Smooth muscle cell (in vitro differentiated cells): ENCODE data around the gene NT5DC1. TPM values are rescaled to one million over a fixed set of nuclear protein-coding genes. Genes with fewer than 3 reads are reported as not detected.
A peak's percentile ranks its signal among the peaks of the same experiment; 100 is the strongest.

ENCODE experiments used
- DNase-seq: peaks from one replicate; lab custom pipeline; 2025; ENCODE audit not compliant: unreplicated experiment; lab: John Stamatoyannopoulos, UW
- H2AFZ ChIP-seq: fragments of 200-600 bp; sonication (generic); 2 replicates; pipeline ENCODE4 v1.6.0; 2016; ENCODE audit warnings: antibody characterized with exemption, low read depth, mild to moderate bottlenecking
- H3F3A ChIP-seq: fragments of 200-600 bp; sonication (generic); 2 replicates; pipeline ENCODE4 v1.6.0; 2017; ENCODE audit warnings: antibody characterized with exemption, low read depth
- H3K27ac ChIP-seq: fragments of 200-600 bp; sonication (generic); 2 replicates; pipeline ENCODE4 v1.5.1; 2016; ENCODE audit warnings: low read depth, mild to moderate bottlenecking
- H3K27me3 ChIP-seq: fragments of 200-600 bp; sonication (generic); 2 replicates; pipeline ENCODE4 v1.6.1; 2016; ENCODE audit warnings: low read depth, mild to moderate bottlenecking
- H3K36me3 ChIP-seq: fragments of 200-600 bp; sonication (generic); 2 replicates; pipeline ENCODE4 v1.5.1; 2016; ENCODE audit warnings: low read depth
- H3K4me1 ChIP-seq: fragments of 200-600 bp; sonication (generic); 2 replicates; pipeline ENCODE4 v1.5.1; 2016; ENCODE audit warnings: low read depth
- H3K4me2 ChIP-seq: fragments of 200-600 bp; sonication (generic); 2 replicates; pipeline ENCODE4 v1.6.0; 2016; ENCODE audit warnings: mild to moderate bottlenecking
- H3K4me3 ChIP-seq: fragments of 200-600 bp; sonication (generic); 2 replicates; pipeline ENCODE4 v1.5.1; 2016; ENCODE audit warnings: mild to moderate bottlenecking
- H3K79me2 ChIP-seq: fragments of 200-600 bp; sonication (generic); 2 replicates; pipeline ENCODE4 v1.6.0; 2016; ENCODE audit warnings: low read depth, mild to moderate bottlenecking
- H3K9ac ChIP-seq: fragments of 200-600 bp; sonication (generic); 2 replicates; pipeline ENCODE4 v1.6.0; 2016; ENCODE audit warnings: low read depth
- H3K9me3 ChIP-seq: fragments of 200-600 bp; sonication (generic); replicated peaks from 2 replicates; pipeline ENCODE4 v1.5.1; 2016; ENCODE audit warnings: low read depth
- H4K20me1 ChIP-seq: fragments of 200-600 bp; sonication (generic); 2 replicates; pipeline ENCODE4 v1.6.0; 2016; ENCODE audit warnings: low read depth
- WGBS: methylation state at CpG from one replicate; pipeline ENCODE4 v1.1.7; 2016; ENCODE audit warnings: low lambda C conversion rate; 5-methylcytosine and 5-hydroxymethylcytosine counted together
- polyA plus RNA-seq: library from polyadenylated mRNA; unstranded; fragments of >200 nt; fragmentation: Nextera tagmentation; extraction: Ambion mirVana; gene quantifications from 2 replicates; pipeline ENCODE4 v1.2.1, GENCODE V29; 2016
- total RNA-seq: library from RNA; depleted of rRNA; stranded (reverse); fragments of >200 nt; gene quantifications from 2 replicates; pipeline ENCODE4 v1.2.3, GENCODE V29; 2014
- TF ChIP-seq, protein P1 (sequence below): fragments of 200-600 bp; sonication (generic); IDR thresholded peaks from 2 replicates; pipeline ENCODE4 v1.5.1; 2017; ENCODE audit warnings: borderline replicate concordance, mild to moderate bottlenecking, antibody characterized with exemption; ENCODE audit not compliant: insufficient read depth, poor library complexity, severe bottlenecking

NT5DC1 gene
- total and polyA plus RNA-seq, 2 experiments from 2014 or later: 3.7 to 23.9 TPM

DNA sequence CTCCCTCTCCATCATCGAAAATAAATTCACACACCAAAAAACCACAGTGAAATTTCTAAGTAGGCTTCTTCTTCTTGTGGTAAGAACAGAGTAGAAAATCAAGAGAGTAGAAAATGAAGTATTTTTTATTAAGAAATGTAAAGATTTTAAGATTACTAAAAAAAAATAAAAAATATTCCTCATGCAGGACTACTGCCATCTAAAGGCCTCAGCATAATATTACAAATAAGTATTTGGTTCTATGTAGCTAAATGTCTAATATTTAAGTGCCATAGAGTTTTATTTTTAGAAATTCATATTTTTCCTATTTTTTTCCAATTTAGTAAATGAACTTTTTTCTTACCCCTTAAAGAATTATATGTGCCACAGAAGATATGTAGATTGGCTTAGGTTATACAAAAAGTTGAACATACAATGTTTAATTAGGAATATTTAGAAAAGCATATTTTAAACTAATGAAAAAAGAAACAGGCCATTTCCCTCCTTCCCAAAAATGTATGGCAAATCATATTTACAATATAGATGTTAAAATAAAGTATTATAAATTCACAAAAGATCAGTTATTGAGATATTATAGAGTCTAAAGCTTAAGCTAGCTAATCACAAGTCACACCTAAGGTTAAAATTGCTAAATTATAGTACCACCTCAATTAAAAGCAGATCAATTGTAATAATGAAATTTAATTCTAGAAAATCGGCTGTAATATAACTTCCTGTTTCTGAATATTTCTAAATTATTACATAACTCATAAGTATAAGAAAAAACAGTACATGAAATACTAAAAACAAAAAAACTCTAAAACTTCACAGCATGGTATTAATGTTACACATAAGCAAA, 3.5 kb upstream of the NT5DC1 start:
- WGBS: 64% methylated on average over 2 of the region's 2 CpGs
- TF ChIP-seq, protein P1, sequence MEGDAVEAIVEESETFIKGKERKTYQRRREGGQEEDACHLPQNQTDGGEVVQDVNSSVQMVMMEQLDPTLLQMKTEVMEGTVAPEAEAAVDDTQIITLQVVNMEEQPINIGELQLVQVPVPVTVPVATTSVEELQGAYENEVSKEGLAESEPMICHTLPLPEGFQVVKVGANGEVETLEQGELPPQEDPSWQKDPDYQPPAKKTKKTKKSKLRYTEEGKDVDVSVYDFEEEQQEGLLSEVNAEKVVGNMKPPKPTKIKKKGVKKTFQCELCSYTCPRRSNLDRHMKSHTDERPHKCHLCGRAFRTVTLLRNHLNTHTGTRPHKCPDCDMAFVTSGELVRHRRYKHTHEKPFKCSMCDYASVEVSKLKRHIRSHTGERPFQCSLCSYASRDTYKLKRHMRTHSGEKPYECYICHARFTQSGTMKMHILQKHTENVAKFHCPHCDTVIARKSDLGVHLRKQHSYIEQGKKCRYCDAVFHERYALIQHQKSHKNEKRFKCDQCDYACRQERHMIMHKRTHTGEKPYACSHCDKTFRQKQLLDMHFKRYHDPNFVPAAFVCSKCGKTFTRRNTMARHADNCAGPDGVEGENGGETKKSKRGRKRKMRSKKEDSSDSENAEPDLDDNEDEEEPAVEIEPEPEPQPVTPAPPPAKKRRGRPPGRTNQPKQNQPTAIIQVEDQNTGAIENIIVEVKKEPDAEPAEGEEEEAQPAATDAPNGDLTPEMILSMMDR: peak; percentile 71
- Histone ChIP-seq H3K4me1 (peaks cover 9% of the 10 kb centered on the region), H3K79me2 (peaks cover 3% of the 10 kb centered on the region), H3K27me3 (no peaks in the 10 kb centered on the region), H3K36me3 (no peaks in the 10 kb centered on the region), H3K9ac (no peak overlapping the region), H3K27ac (no peak overlapping the region), H3K9me3 (peaks cover 10% of the 10 kb centered on the region), H3K4me3 (no peak overlapping the region), H3F3A (peaks cover 3% of the 10 kb centered on the region), H4K20me1 (no peaks in the 10 kb centered on the region), H3K4me2 (no peak overlapping the region), H2AFZ (no peak overlapping the region)
- no peak for DNase-seq

DNA sequence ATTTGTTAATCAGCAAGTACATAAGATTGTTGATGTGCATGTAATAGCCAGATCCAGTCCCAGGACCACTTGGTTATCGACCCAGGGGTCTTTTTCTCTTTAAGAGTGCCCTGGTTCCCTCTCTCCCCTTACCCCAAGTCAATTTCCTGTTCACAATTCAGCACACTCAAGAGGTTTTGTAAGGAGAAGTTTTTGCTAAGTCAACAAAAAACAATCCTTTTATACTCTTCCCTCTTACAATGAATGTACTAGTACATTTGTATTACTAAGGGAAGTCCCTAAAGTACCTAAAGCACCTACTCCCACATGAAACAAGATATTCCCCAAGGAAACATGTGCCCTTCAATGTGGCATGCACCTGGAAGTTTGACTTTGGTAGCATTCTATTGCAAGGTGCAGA, 1.6 kb upstream of the NT5DC1 start:
- TF ChIP-seq, protein P1: no peak
- Histone ChIP-seq H3K4me3 (no peak overlapping the region), H2AFZ (no peak overlapping the region), H3K9ac (no peak overlapping the region), H3K4me1 (peaks cover 10% of the 10 kb centered on the region), H3K36me3 (no peaks in the 10 kb centered on the region), H3K9me3 (peaks cover 10% of the 10 kb centered on the region), H3K27me3 (no peaks in the 10 kb centered on the region), H3K27ac (no peak overlapping the region), H3K4me2 (no peak overlapping the region), H3K79me2 (peaks cover 15% of the 10 kb centered on the region), H4K20me1 (no peaks in the 10 kb centered on the region), H3F3A (peaks cover 3% of the 10 kb centered on the region)
- DNase-seq: no peak
- 85% methylated on average over 1 of the region's 1 CpG for WGBS

DNA sequence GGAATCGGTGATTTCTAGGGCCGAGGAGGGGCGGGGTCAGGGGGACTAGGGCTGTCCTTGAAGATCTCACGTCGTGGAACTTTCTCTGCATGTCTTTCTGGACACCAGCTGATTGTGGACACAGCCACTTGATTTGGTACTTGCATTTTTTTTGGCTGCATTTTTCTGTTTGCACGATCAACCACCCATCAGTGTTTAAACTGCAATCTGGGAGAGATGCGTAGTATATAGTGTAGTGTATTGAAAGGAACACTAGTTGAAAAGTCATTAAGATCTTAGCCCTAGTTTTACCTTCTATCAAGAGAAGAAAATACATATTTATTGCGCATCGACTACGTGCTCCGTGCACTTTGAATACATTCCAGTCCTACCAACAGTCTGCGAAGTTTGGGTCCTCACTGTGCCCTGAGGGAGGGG, 657 bp downstream of the NT5DC1 start:
- Histone ChIP-seq H3K9ac (peak overlapping the region; percentile 66), H3K4me1 (peaks cover 30% of the 10 kb centered on the region), H4K20me1 (no peaks in the 10 kb centered on the region), H3K9me3 (peaks cover 4% of the 10 kb centered on the region), H3F3A (peaks cover 3% of the 10 kb centered on the region), H3K36me3 (no peaks in the 10 kb centered on the region), H3K4me3 (peak overlapping the region; percentile 99), H3K27me3 (no peaks in the 10 kb centered on the region), H3K79me2 (peaks cover 29% of the 10 kb centered on the region), H3K4me2 (peak overlapping the region; percentile 94), H3K27ac (peak overlapping the region; percentile 53), H2AFZ (peak overlapping the region; percentile 100)
- TF ChIP-seq, protein P1: no peak
- WGBS: 2% methylated on average over 12 of the region's 12 CpGs
- no peak for DNase-seq
